HepG2 (cell line): ENCODE measurements around the gene TUBGCP3. TPM values are rescaled to one million over a fixed set of nuclear protein-coding genes. Genes with fewer than 3 reads are reported as not detected.

ENCODE experiments used
- ATAC-seq: fragments of 200-7000 bp; cut with Tn5 transposase; 3 replicates; pipeline ENCODE4 v1.9.1; 2020; ENCODE audit warnings: mild to moderate bottlenecking, moderate library complexity
- BruUV-seq: library from RNA; stranded (reverse); fragments of 400-500 nt; replicated peaks from 2 replicates; lab custom pipeline; 2021; lab: Mats Ljungman, UMichigan
- CTCF ChIA-PET: fragments of 300-600 bp; formaldehyde crosslinking; extraction: SDS; loops from one replicate; lab custom pipeline; 2021; ENCODE audit warnings: low total read pairs, inconsistent platforms, low intra/inter-chr PET ratio; lab: Yijun Ruan, JAX
- POLR2A ChIA-PET: fragments of 350-600 bp; sonication (Branson Sonifier 250); formaldehyde crosslinking; loops from one replicate; lab custom pipeline; 2020; ENCODE audit warnings: antibody characterized with exemption, inconsistent platforms; lab: Yijun Ruan, JAX
- DNase-seq: peaks from one replicate; pipeline ENCODE4 v3.0.0-alpha.2; 2015; ENCODE audit warnings: low spot score
- FAIRE-seq: peaks from 3 replicates; lab custom pipeline; 2011; peaks lifted over from hg19 to GRCh38; lab: Jason Lieb, UNC
- H2AFZ ChIP-seq: one replicate; pipeline ENCODE4 v1.6.1; 2011; ENCODE audit warnings: low read length, inconsistent platforms
- H3K27ac ChIP-seq: fragments of 300-600 bp; 3 replicates; pipeline ENCODE4 v1.8.0; 2011; ENCODE audit warnings: mixed run types, mild to moderate bottlenecking, mixed read lengths, low read length, inconsistent platforms; ENCODE audit not compliant: insufficient read depth; ENCODE audit errors: extremely low read length
- H3K27me3 ChIP-seq, 2 experiments: fragments of 200-600 bp in 1 of 2; 2 replicates in 1 of 2; 3 replicates in 1 of 2; pipeline versions ENCODE4 v1.6.0 to v1.8.0; 2011; ENCODE audit warnings: low read length in 2 of 2, mild to moderate bottlenecking in 2 of 2, moderate library complexity in 2 of 2, inconsistent platforms in 1 of 2; ENCODE audit not compliant: insufficient read depth in 2 of 2, control insufficient read depth in 1 of 2
- H3K36me3 ChIP-seq, 2 experiments: fragments of 200-600 bp in 1 of 2; replicated peaks in 1 of 2; 2 replicates in 1 of 2; 3 replicates in 1 of 2; pipeline versions ENCODE4 v1.5.1 to v1.8.0; 2011; ENCODE audit warnings: low read length in 2 of 2, inconsistent platforms in 1 of 2; ENCODE audit not compliant: insufficient read depth in 2 of 2, control insufficient read depth in 1 of 2
- H3K4me1 ChIP-seq: 2 replicates; pipeline ENCODE4 v1.5.1; 2012; ENCODE audit warnings: low read length, inconsistent platforms; ENCODE audit not compliant: insufficient read depth
- H3K4me2 ChIP-seq: 2 replicates; pipeline ENCODE4 v1.6.0; 2011; ENCODE audit warnings: low read depth, low read length, inconsistent platforms
- H3K4me3 ChIP-seq, 3 experiments: fragments of 200-600 bp in 1 of 3; sonication (generic), shearing (Covaris generic) in 1 of 3; replicated peaks in 1 of 3; 2 replicates each; pipeline ENCODE4 v1.5.1; 2011 to 2016; ENCODE audit warnings: low read length in 3 of 3, inconsistent platforms in 2 of 3, low read depth in 2 of 3, mild to moderate bottlenecking in 2 of 3, control low read depth in 1 of 3, mixed read lengths in 1 of 3; ENCODE audit not compliant: insufficient read depth in 1 of 3
- H3K79me2 ChIP-seq: one replicate; pipeline ENCODE4 v1.6.1; 2011; ENCODE audit warnings: low read length, inconsistent platforms; ENCODE audit not compliant: insufficient read depth
- H3K9ac ChIP-seq: 2 replicates; pipeline ENCODE4 v1.6.0; 2011; ENCODE audit warnings: mild to moderate bottlenecking, low read depth, low read length, inconsistent platforms; ENCODE audit not compliant: insufficient read depth
- H3K9me3 ChIP-seq: 2 replicates; pipeline ENCODE4 v1.5.1; 2012; ENCODE audit warnings: mild to moderate bottlenecking, low read length
- H4K20me1 ChIP-seq: 2 replicates; pipeline ENCODE4 v1.6.0; 2011; ENCODE audit warnings: inconsistent platforms, mild to moderate bottlenecking, low read length, moderate library complexity; ENCODE audit not compliant: insufficient read depth
- FOXP1 ChIP-seq, 2 experiments: fragments of 450-650 bp in 1 of 2; IDR thresholded peaks; 2 replicates each; pipeline ENCODE4 v1.6.1; 2017 to 2018; ENCODE audit warnings: antibody characterized with exemption in 1 of 2
- HOXA5 ChIP-seq: sonication (generic); formaldehyde crosslinking; IDR thresholded peaks from 2 replicates; pipeline ENCODE4 v1.4.0; 2020; ENCODE audit warnings: missing genetic modification reagents
- IRX3 ChIP-seq: sonication (generic); formaldehyde crosslinking; IDR thresholded peaks from 2 replicates; pipeline ENCODE4 v1.8.1; 2023; ENCODE audit warnings: mild to moderate bottlenecking, low read depth, missing genetic modification reagents, borderline replicate concordance
- ZNF709 ChIP-seq: sonication (generic); formaldehyde crosslinking; IDR thresholded peaks from 2 replicates; pipeline ENCODE4 v1.5.0; 2020; ENCODE audit warnings: mild to moderate bottlenecking, missing genetic modification reagents
- ZNF737 ChIP-seq: sonication (generic); formaldehyde crosslinking; IDR thresholded peaks from 2 replicates; pipeline ENCODE4 v1.5.0; 2020; ENCODE audit warnings: missing genetic modification reagents, mild to moderate bottlenecking, borderline replicate concordance
- ZNF839 ChIP-seq: sonication (generic); formaldehyde crosslinking; IDR thresholded peaks from 2 replicates; pipeline ENCODE4 v1.4.0; 2020; ENCODE audit warnings: missing genetic modification reagents, mild to moderate bottlenecking, borderline replicate concordance
- WGBS: methylation state at CpG from one replicate; pipeline ENCODE4 v1.1.6; 2017; ENCODE audit warnings: low lambda C conversion rate; 5-methylcytosine and 5-hydroxymethylcytosine counted together
- in situ Hi-C: cut with HindIII; loops from 2 replicates; pipeline ENCODE4 v1.10.0; 2017; ENCODE audit warnings: low pct_unique_long_range_greater_than_20kb; ENCODE audit not compliant: extremely low pct_ligation_motif_present
- intact Hi-C: fragments of 100-400 bp; cut with micrococcal nuclease; formaldehyde crosslinking; loops from one replicate; pipeline ENCODE4 v1.10.0; 2022; ENCODE audit not compliant: unreplicated experiment
- polyA plus RNA-seq, 8 experiments: library from polyadenylated mRNA; depleted of rRNA in 3 of 8; stranded (reverse) in 7 of 8; unstranded in 1 of 8; fragments of >200 nt; fragmentation: Illumina TruSeq in 4 of 8; extraction: Trizol in 4 of 8; gene quantifications; 2 replicates each; pipeline versions ENCODE4 v1.2.1 to v1.2.3, GENCODE V29; 2011 to 2016; ENCODE audit warnings: low read depth in 4 of 8, missing spikeins in 1 of 8, mixed read lengths in 1 of 8; ENCODE audit not compliant: insufficient read depth in 1 of 8
- total RNA-seq, 5 experiments: library from RNA; depleted of rRNA; stranded (reverse); fragments of >200 nt; fragmentation: Illumina TruSeq; extraction: Trizol; gene quantifications; 2 replicates each; pipeline ENCODE4 v1.2.3, GENCODE V29; 2016; ENCODE audit warnings: low read depth in 1 of 5
- TF ChIP-seq, protein P1 (sequence below): IDR thresholded peaks from 2 replicates; pipeline ENCODE4 v1.6.1; 2016; ENCODE audit warnings: missing compliant biosample characterization, missing genetic modification reagents, borderline replicate concordance

The TUBGCP3 gene
- total and polyA plus RNA-seq, 2 of the 13 experiments (the other 11 are each of a cell fraction or from before 2014, with no cell fraction given) = 12.6 to 15.5 TPM

- H2AFZ ChIP-seq = no peak overlapping the region
- H3K9ac ChIP-seq = no peak overlapping the region
- BruUV-seq = no TSS peak
- peaks cover 0 to 20% of the 10 kb centered on the region in 2 experiments; a peak in 3 of 5 replicates for H3K27me3 ChIP-seq
- in situ Hi-C loops (no loop called here), intact Hi-C loops (no loop called here)
- no peak overlapping the region for H3K4me2 ChIP-seq
- H3K9me3 ChIP-seq = no peaks in the 10 kb centered on the region
- H3K27ac ChIP-seq = no peak overlapping the region
- no peak overlapping the region for H3K4me3 ChIP-seq
- no peak for TF ChIP-seq ZNF839 (CRISPR knock-in tag)
- TF ChIP-seq, protein P1, sequence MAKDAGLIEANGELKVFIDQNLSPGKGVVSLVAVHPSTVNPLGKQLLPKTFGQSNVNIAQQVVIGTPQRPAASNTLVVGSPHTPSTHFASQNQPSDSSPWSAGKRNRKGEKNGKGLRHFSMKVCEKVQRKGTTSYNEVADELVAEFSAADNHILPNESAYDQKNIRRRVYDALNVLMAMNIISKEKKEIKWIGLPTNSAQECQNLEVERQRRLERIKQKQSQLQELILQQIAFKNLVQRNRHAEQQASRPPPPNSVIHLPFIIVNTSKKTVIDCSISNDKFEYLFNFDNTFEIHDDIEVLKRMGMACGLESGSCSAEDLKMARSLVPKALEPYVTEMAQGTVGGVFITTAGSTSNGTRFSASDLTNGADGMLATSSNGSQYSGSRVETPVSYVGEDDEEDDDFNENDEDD (CRISPR knock-in tag) = no peak
- TF ChIP-seq FOXP1 (IDR thresholded peaks at IDR 0.05) = no peak
- no peak for TF ChIP-seq FOXP1 (CRISPR knock-in tag; IDR thresholded peaks at IDR 0.05)
- no peak for TF ChIP-seq IRX3 (CRISPR knock-in tag)
- TF ChIP-seq HOXA5 (CRISPR knock-in tag) = no peak
- ChIA-PET CTCF (no interaction called here), POLR2A (no interaction called here)
- no peaks in the 10 kb centered on the region for H3K36me3 ChIP-seq
- H4K20me1 ChIP-seq = no peaks in the 10 kb centered on the region
- H3K79me2 ChIP-seq = no peaks in the 10 kb centered on the region
- FAIRE-seq = no peak
- DNase-seq = no peak
- ATAC-seq = no peak
- WGBS = 63% methylated on average over 14 of the region's 14 CpGs
- no peaks in the 10 kb centered on the region for H3K4me1 ChIP-seq
These were observed 123.2 kb downstream of the TUBGCP3 start for GRCh38 chr13:112464720-112465119.

- no peaks in the 10 kb centered on the region for H3K36me3 ChIP-seq
- ChIA-PET CTCF (no interaction called here), POLR2A (no interaction called here)
- H4K20me1 ChIP-seq = no peaks in the 10 kb centered on the region
- no peak for FAIRE-seq
- BruUV-seq = no TSS peak
- ATAC-seq = no peak
- intact Hi-C loops = no loop called here
- H3K4me2 ChIP-seq = no peak overlapping the region
- no peak overlapping the region for H3K27ac ChIP-seq
- H3K9ac ChIP-seq = no peak overlapping the region
- WGBS = 42% methylated on average over 5 of the region's 5 CpGs
- no peak overlapping the region for H2AFZ ChIP-seq
- no peaks in the 10 kb centered on the region for H3K79me2 ChIP-seq
- DNase-seq = no peak
- H3K4me3 ChIP-seq = no peak overlapping the region
- H3K27me3 ChIP-seq = peaks cover under 1 to 16% of the 10 kb centered on the region in 2 experiments; a peak in 3 of 5 replicates
- peak; percentile 91; the same call in 1 of the 2 replicates for TF ChIP-seq ZNF709 (CRISPR knock-in tag)
- no peak for TF ChIP-seq ZNF737
- no peaks in the 10 kb centered on the region for H3K9me3 ChIP-seq
- in situ Hi-C loops = no loop called here
- no peaks in the 10 kb centered on the region for H3K4me1 ChIP-seq
These were observed 125.5 kb downstream of the TUBGCP3 start for GRCh38 chr13:112462408-112462807.
